Natural killer cell (primary cell): ENCODE data around the gene CRELD1. TPM values are rescaled to one million over a fixed set of nuclear protein-coding genes. Genes with fewer than 3 reads are reported as not detected.

Experiments used
- ATAC-seq, 3 donors: fragments of 150-1000 bp in 2 of 3; fragments of 200-7000 bp in 1 of 3; cut with Tn5 transposase; 1 replicate in 1 of 3; 2 replicates in 2 of 3; pipeline ENCODE4 v1.10.0; 2021; ENCODE audit warnings: mild to moderate bottlenecking in 2 of 3, moderate library complexity in 2 of 3
- DNase-seq, 2 donors: peaks; one replicate each; pipeline versions ENCODE4 v3.0.0 to v3.0.0-alpha.2; 2013 to 2021; ENCODE audit warnings: mixed read lengths in 1 of 2
- H3K27ac ChIP-seq: one replicate; pipeline ENCODE4 v1.5.1; 2013; ENCODE audit warnings: mild to moderate bottlenecking, low read length
- H3K27me3 ChIP-seq: one replicate; pipeline ENCODE4 v1.6.1; 2013; ENCODE audit warnings: low read length; ENCODE audit not compliant: control insufficient read depth, insufficient read depth
- H3K36me3 ChIP-seq: one replicate; pipeline ENCODE4 v1.6.1; 2013; ENCODE audit warnings: low read length; ENCODE audit not compliant: control insufficient read depth, insufficient read depth
- H3K4me1 ChIP-seq: one replicate; pipeline ENCODE4 v1.6.1; 2013; ENCODE audit warnings: low read length; ENCODE audit not compliant: control insufficient read depth, insufficient read depth
- H3K4me3 ChIP-seq: one replicate; pipeline ENCODE4 v1.5.1; 2013; ENCODE audit warnings: low read length
- H3K9me3 ChIP-seq: one replicate; pipeline ENCODE4 v1.6.1; 2013; ENCODE audit warnings: low read length; ENCODE audit not compliant: control insufficient read depth, insufficient read depth
- H3K27ac Mint-ChIP-seq, 2 donors: one replicate each; pipeline ENCODE4 v1.8.0; 2022; ENCODE audit warnings: mild to moderate bottlenecking in 2 of 2, mixed read lengths in 2 of 2, moderate library complexity in 1 of 2
- H3K27me3 Mint-ChIP-seq, 2 donors: one replicate each; pipeline ENCODE4 v1.8.0; 2022; ENCODE audit warnings: low read depth in 2 of 2, mixed read lengths in 2 of 2
- H3K36me3 Mint-ChIP-seq: one replicate; pipeline ENCODE4 v1.8.0; 2022; ENCODE audit warnings: mixed read lengths
- H3K4me1 Mint-ChIP-seq, 2 donors: one replicate each; pipeline ENCODE4 v1.8.0; 2022; ENCODE audit warnings: mixed read lengths in 2 of 2
- H3K4me3 Mint-ChIP-seq: one replicate; pipeline ENCODE4 v1.8.0; 2022; ENCODE audit warnings: mild to moderate bottlenecking, moderate library complexity, mixed read lengths
- H3K9me3 Mint-ChIP-seq, 2 donors: one replicate each; pipeline ENCODE4 v1.8.0; 2022; ENCODE audit warnings: mixed read lengths in 2 of 2
- WGBS: methylation state at CpG from one replicate; pipeline ENCODE4 v1.1.7; 2013; ENCODE audit warnings: missing lambda C conversion rate; ENCODE audit not compliant: insufficient coverage; 5-methylcytosine and 5-hydroxymethylcytosine counted together
- intact Hi-C: fragments of 100-400 bp; cut with micrococcal nuclease; formaldehyde crosslinking; loops from one replicate; pipeline ENCODE4 v1.14.2; 2022
- total RNA-seq, 4 donors: library from RNA; stranded (reverse); fragments of 120-200 nt in 1 of 4; gene quantifications; one replicate each; pipeline versions ENCODE4 v1.2.3 to v1.2.4, GENCODE V29; 2013 to 2022
- TF ChIP-seq, protein P1 (sequence below): fragments of 200-600 bp; IDR thresholded peaks from one replicate; pipeline ENCODE4 v1.8.0; 2022; ENCODE audit warnings: antibody characterized with exemption

Gene CRELD1
- total RNA-seq, 3 donors from 2014 or later (not counting 1 experiment from before 2014, with no cell fraction given), result 29.1 to 35.6 (median 32.9) TPM

DNA sequence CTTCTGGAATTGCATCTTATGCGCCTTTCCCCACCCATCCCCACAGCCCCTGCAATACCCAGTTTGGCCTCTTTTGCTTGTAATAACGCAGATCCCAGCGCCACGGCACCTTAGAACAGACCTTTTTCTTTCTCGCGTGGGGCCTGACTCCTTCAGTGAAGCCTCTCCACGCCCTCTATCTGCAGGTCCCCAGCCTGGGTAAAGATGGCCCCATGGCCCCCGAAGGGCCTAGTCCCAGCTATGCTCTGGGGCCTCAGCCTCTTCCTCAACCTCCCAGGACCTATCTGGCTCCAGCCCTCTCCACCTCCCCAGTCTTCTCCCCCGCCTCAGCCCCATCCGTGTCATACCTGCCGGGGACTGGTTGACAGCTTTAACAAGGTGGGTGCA lies 594 bp downstream of the CRELD1 start:
- Histone ChIP-seq H3K27ac (peak overlapping the region; percentile 93), H3K36me3 (peaks cover 16% of the 10 kb centered on the region), H3K4me3 (peak overlapping the region; percentile 78), H3K27me3 (no peaks in the 10 kb centered on the region), H3K4me1 (peaks cover 29% of the 10 kb centered on the region), H3K9me3 (no peaks in the 10 kb centered on the region)
- intact Hi-C loops, result loop anchor here (5.0 kb wide), 3 partner anchors 87 to 183 kb away; partner anchors contain the start of genes BRK1 and FANCD2
- 27% methylated on average over 11 of the region's 11 CpGs for WGBS
- Mint-ChIP-seq H3K27me3 (no peaks in the 10 kb centered on the region), H3K36me3 (no peaks in the 10 kb centered on the region), H3K27ac (peak overlapping the region; percentile 97 to 99), H3K9me3 (no peaks in the 10 kb centered on the region), H3K4me3 (peak overlapping the region; percentile 98), H3K4me1 (peaks cover 44 to 50% of the 10 kb centered on the region in 2 donors)
- ATAC-seq (peak in 1 of 3 donors; percentile 2), DNase-seq (peak in 1 of 2 donors; percentile 73)
- TF ChIP-seq, protein P1, sequence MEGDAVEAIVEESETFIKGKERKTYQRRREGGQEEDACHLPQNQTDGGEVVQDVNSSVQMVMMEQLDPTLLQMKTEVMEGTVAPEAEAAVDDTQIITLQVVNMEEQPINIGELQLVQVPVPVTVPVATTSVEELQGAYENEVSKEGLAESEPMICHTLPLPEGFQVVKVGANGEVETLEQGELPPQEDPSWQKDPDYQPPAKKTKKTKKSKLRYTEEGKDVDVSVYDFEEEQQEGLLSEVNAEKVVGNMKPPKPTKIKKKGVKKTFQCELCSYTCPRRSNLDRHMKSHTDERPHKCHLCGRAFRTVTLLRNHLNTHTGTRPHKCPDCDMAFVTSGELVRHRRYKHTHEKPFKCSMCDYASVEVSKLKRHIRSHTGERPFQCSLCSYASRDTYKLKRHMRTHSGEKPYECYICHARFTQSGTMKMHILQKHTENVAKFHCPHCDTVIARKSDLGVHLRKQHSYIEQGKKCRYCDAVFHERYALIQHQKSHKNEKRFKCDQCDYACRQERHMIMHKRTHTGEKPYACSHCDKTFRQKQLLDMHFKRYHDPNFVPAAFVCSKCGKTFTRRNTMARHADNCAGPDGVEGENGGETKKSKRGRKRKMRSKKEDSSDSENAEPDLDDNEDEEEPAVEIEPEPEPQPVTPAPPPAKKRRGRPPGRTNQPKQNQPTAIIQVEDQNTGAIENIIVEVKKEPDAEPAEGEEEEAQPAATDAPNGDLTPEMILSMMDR, result no peak

DNA sequence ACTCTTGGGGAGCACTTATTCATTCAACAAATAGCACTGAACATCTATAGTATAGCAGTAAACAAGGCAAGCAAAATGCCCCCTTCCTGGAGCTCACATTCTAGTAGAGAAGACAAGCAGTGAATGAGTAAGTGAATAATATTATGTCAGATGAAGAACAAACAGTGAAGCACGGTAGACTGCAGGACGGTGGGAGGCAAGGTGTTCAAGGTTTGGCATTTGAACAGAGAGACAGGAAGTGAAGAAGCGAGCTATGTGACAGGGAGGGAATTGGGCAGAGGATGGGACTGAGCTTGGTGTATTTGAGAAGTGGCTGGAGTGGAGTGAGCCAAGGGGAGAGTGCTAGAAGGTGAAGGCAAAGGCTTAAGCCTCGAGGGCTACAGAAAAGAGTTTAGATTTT lies 1.4 kb downstream of the CRELD1 start:
- DNase-seq (no peak), ATAC-seq (no peak)
- intact Hi-C loops, result loop anchor here (5.0 kb wide), 3 partner anchors 88 to 182 kb away; partner anchors contain the start of genes BRK1 and FANCD2
- peaks cover 29% of the 10 kb centered on the region for H3K4me1 ChIP-seq
- 79% methylated on average over 4 of the region's 4 CpGs for WGBS
- H3K36me3 ChIP-seq, result peaks cover 16% of the 10 kb centered on the region
- H3K9me3 ChIP-seq, result no peaks in the 10 kb centered on the region
- Mint-ChIP-seq H3K36me3 (no peaks in the 10 kb centered on the region), H3K9me3 (no peaks in the 10 kb centered on the region), H3K27ac (peak overlapping the region; percentile 97 to 99), H3K27me3 (no peaks in the 10 kb centered on the region), H3K4me1 (peaks cover 44 to 50% of the 10 kb centered on the region in 2 donors), H3K4me3 (peak overlapping the region; percentile 98)
- no peak overlapping the region for H3K27ac ChIP-seq
- TF ChIP-seq, protein P1, result no peak
- H3K4me3 ChIP-seq, result no peak overlapping the region
- no peaks in the 10 kb centered on the region for H3K27me3 ChIP-seq

DNA sequence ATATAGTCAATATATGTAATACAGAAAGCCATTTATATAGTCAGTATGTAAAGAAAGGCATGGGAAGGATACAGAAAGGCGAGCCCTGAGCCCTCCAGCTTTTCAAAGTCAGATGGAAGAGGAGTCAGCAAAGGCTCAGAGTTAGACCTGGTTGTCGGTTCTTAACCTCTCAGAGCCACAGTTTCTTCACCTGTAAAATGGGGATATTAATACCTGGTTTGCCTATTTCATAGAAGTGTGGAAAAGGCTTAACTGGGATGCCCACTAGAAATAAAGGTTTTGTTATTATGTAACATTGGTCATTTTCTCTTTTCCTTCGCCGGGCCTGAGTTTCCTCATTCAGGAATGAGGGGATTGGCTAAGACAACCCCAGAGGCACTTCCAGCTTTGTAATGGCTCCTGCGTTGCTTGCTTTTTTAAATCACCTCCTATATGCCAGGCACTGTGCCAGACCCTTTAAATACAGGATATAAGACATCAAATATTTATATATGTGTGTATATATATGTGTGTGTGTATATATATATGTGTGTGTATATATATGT lies 2.4 kb downstream of the CRELD1 start:
- intact Hi-C loops, result no loop called here
- Mint-ChIP-seq H3K27ac (peak overlapping the region in 1 of 2 donors; percentile 97), H3K36me3 (no peaks in the 10 kb centered on the region), H3K4me3 (no peak overlapping the region), H3K9me3 (no peaks in the 10 kb centered on the region), H3K4me1 (peaks cover 44 to 50% of the 10 kb centered on the region in 2 donors), H3K27me3 (no peaks in the 10 kb centered on the region)
- no peaks in the 10 kb centered on the region for H3K27me3 ChIP-seq
- TF ChIP-seq, protein P1, result no peak
- WGBS, result 85% methylated on average over 5 of the region's 5 CpGs
- H3K36me3 ChIP-seq, result peaks cover 16% of the 10 kb centered on the region
- peaks cover 29% of the 10 kb centered on the region for H3K4me1 ChIP-seq
- H3K9me3 ChIP-seq, result no peaks in the 10 kb centered on the region
- no peak overlapping the region for H3K4me3 ChIP-seq
- H3K27ac ChIP-seq, result no peak overlapping the region
- ATAC-seq, result no peak
- no peak for DNase-seq
